ENCODE measurements around the gene GLTP.
A peak's percentile ranks its signal among the peaks of the same experiment; 100 is the strongest.
"Not testable (repeated sequence)": the region's sequence is repeated elsewhere in the genome, so short reads cannot be mapped to it uniquely, and the experiment has no call there.

The GLTP gene

GRCh38 chr12:109876406-109876805, 3.9 kb downstream of the GLTP start:
- no peak for DNase-seq

- DNase-seq: no peak
Observed at GRCh38 chr12:109875572-109876131, 4.7 kb downstream of the GLTP start.

- DNase-seq: no peak
Observed at GRCh38 chr12:109873653-109874052, 6.7 kb downstream of the GLTP start.

- no peak for DNase-seq
Observed at GRCh38 chr12:109871668-109872314, 8.6 kb downstream of the GLTP start.

GRCh38 chr12:109870648-109871047, 9.7 kb downstream of the GLTP start:
- DNase-seq: no peak

GRCh38 chr12:109868182-109869051, 11.9 kb downstream of the GLTP start:
- DNase-seq: no peak

GRCh38 chr12:109864916-109865315, 15.4 kb downstream of the GLTP start:
- no peak for DNase-seq

- peak; percentile 27 to 34 for DNase-seq
Observed at GRCh38 chr12:109863847-109864712, 16.3 kb downstream of the GLTP start.

- DNase-seq: not testable (repeated sequence)
Observed at GRCh38 chr12:109862491-109862890, 17.9 kb downstream of the GLTP start.

- no peak for DNase-seq
Observed at GRCh38 chr12:109861689-109862314, 18.5 kb downstream of the GLTP start.

GRCh38 chr12:109860977-109861376, 19.4 kb downstream of the GLTP start:
- DNase-seq: no peak

GRCh38 chr12:109858764-109859163, 21.6 kb downstream of the GLTP start:
- DNase-seq: no peak

- no peak for DNase-seq
Observed at GRCh38 chr12:109857715-109858114, 22.6 kb downstream of the GLTP start.

GRCh38 chr12:109855377-109855776, 25.0 kb downstream of the GLTP start:
- DNase-seq: no peak

GRCh38 chr12:109850518-109850917, 29.8 kb downstream of the GLTP start:
- DNase-seq: not testable (repeated sequence)

GRCh38 chr12:109847142-109847735, 33.1 kb downstream of the GLTP start:
- DNase-seq: no peak

GRCh38 chr12:109845824-109846205, 34.5 kb downstream of the GLTP start:
- no peak for DNase-seq

- DNase-seq: peak; percentile 85 to 88
Observed at GRCh38 chr12:109844983-109845823, 35.1 kb downstream of the GLTP start.

- no peak for DNase-seq
Observed at GRCh38 chr12:109844091-109844490, 36.2 kb downstream of the GLTP start.

GRCh38 chr12:109842021-109842420, 38.3 kb downstream of the GLTP start:
- DNase-seq: no peak

- no peak for DNase-seq
Observed at GRCh38 chr12:109841356-109841755, 39.0 kb downstream of the GLTP start.

Data from CD4-positive, alpha-beta T cell treated with Interleukin-1 beta for 1 hour (primary cell).